Hepatocyte (in vitro differentiated cells): ENCODE results near the gene LYPD5. TPM values are rescaled to one million over a fixed set of nuclear protein-coding genes. Genes with fewer than 3 reads are reported as not detected.
"Not testable (repeated sequence)": the region's sequence is repeated elsewhere in the genome, so short reads cannot be mapped to it uniquely, and the experiment has no call there.

ENCODE experiments used
- DNase-seq: peaks from one replicate; pipeline ENCODE4 v3.0.0-alpha.2; 2016; ENCODE audit warnings: low spot score
- H2AFZ ChIP-seq: fragments of 200-600 bp; sonication (generic); 2 replicates; pipeline ENCODE4 v1.6.0; 2016; ENCODE audit warnings: antibody characterized with exemption, mild to moderate bottlenecking
- H3K27ac ChIP-seq: fragments of 200-600 bp; sonication (generic); 2 replicates; pipeline ENCODE4 v1.5.1; 2016; ENCODE audit warnings: mild to moderate bottlenecking
- H3K27me3 ChIP-seq: fragments of 200-600 bp; sonication (generic); 2 replicates; pipeline ENCODE4 v1.6.1; 2016
- H3K36me3 ChIP-seq: fragments of 200-600 bp; sonication (generic); replicated peaks from 2 replicates; pipeline ENCODE4 v1.5.1; 2016; ENCODE audit warnings: low read depth; ENCODE audit not compliant: insufficient read depth
- H3K4me1 ChIP-seq: fragments of 200-600 bp; sonication (generic); 2 replicates; pipeline ENCODE4 v1.5.1; 2016; ENCODE audit warnings: mild to moderate bottlenecking, moderate library complexity; ENCODE audit not compliant: insufficient read depth
- H3K4me2 ChIP-seq: fragments of 200-600 bp; sonication (generic); 2 replicates; pipeline ENCODE4 v1.6.0; 2016
- H3K4me3 ChIP-seq: fragments of 200-600 bp; sonication (generic); 2 replicates; pipeline ENCODE4 v1.5.1; 2016; ENCODE audit warnings: mild to moderate bottlenecking
- H3K79me2 ChIP-seq: fragments of 200-600 bp; sonication (generic); 2 replicates; pipeline ENCODE4 v1.6.0; 2017; ENCODE audit warnings: mild to moderate bottlenecking
- H3K9me2 ChIP-seq: fragments of 200-600 bp; sonication (generic); replicated peaks from 2 replicates; pipeline ENCODE4 v1.6.0; 2017; ENCODE audit warnings: mild to moderate bottlenecking; ENCODE audit not compliant: insufficient read depth
- H3K9me3 ChIP-seq: fragments of 200-600 bp; sonication (generic); 2 replicates; pipeline ENCODE4 v1.5.1; 2016; ENCODE audit warnings: low read depth, mild to moderate bottlenecking
- H4K20me1 ChIP-seq: fragments of 200-600 bp; sonication (generic); 2 replicates; pipeline ENCODE4 v1.6.0; 2016; ENCODE audit warnings: mild to moderate bottlenecking; ENCODE audit not compliant: insufficient read depth, poor library complexity, severe bottlenecking
- EZH2 ChIP-seq: fragments of 200-600 bp; sonication (generic); IDR thresholded peaks from 2 replicates; pipeline ENCODE4 v1.6.1; 2016; ENCODE audit warnings: antibody characterized with exemption, mild to moderate bottlenecking, borderline replicate concordance
- EZH2phosphoT487 ChIP-seq: fragments of 200-600 bp; sonication (generic); IDR thresholded peaks from one replicate; pipeline ENCODE4 v1.6.1; 2018; ENCODE audit warnings: antibody characterized with exemption, mild to moderate bottlenecking, low read depth, moderate library complexity; ENCODE audit not compliant: unreplicated experiment, severe bottlenecking
- WGBS: methylation state at CpG from one replicate; pipeline ENCODE4 v1.1.6; 2016; ENCODE audit warnings: low lambda C conversion rate; ENCODE audit errors: missing lambda C conversion rate; 5-methylcytosine and 5-hydroxymethylcytosine counted together
- polyA plus RNA-seq: library from polyadenylated mRNA; unstranded; fragments of >200 nt; fragmentation: Nextera tagmentation; extraction: Ambion mirVana; gene quantifications from 2 replicates; pipeline ENCODE4 v1.2.1, GENCODE V29; 2016
- total RNA-seq: library from RNA; depleted of rRNA; stranded (reverse); fragments of >200 nt; gene quantifications from 2 replicates; pipeline ENCODE4 v1.2.3, GENCODE V29; 2014
- TF ChIP-seq, protein P1 (sequence below): fragments of 200-600 bp; sonication (generic); IDR thresholded peaks from 2 replicates; pipeline ENCODE4 v1.5.1; 2016; ENCODE audit warnings: antibody characterized with exemption, mild to moderate bottlenecking; ENCODE audit not compliant: poor library complexity

Gene LYPD5
- total and polyA plus RNA-seq, 2 experiments from 2014 or later, result 1.6 to 1.8 TPM

DNA sequence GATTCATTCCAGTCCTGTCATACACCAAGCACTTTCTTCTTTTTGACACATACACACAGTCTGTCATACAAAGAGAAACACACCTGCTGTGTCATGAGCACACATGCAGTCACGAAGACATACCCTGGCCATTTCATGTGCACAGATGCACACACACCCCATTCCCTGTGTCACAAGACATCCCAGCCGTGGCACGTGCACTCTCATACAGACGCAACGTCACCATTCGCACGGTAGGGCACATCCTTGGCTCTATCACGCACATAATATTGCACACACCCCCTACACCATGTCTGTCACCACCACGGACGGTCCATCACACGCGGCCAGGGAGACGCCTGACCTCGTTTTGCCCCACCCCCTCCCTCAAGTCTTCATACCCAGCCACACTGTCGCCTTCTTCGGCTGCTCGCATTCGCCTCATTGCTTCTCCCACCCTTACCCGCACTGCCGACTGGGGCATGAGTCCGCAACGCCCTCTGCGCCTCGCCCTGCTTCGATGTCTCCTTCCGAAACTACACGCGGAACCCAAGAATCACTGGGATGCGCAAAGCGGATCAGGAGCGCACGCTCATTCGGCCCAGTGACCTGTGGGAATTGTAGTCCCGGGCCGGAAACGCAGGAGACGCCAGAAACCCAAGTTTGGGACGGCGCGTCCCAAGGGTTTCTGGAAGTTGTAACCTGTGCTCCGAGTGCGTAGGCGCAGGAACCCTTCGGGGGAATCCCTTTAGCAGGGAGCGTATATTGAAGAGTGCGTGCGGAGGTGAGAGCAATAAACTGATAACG is 18.0 kb upstream of the LYPD5 start:
- WGBS, result 93% methylated on average over 45 of the region's 48 CpGs
- no peaks in the 10 kb centered on the region for H3K9me2 ChIP-seq
- no peaks in the 10 kb centered on the region for H3K4me1 ChIP-seq
- no peak overlapping the region for H2AFZ ChIP-seq
- no peak overlapping the region for H3K4me2 ChIP-seq
- no peaks in the 10 kb centered on the region for H4K20me1 ChIP-seq
- no peak overlapping the region for H3K4me3 ChIP-seq
- no peak overlapping the region for H3K27ac ChIP-seq
- no peak for TF ChIP-seq EZH2
- TF ChIP-seq, protein P1, sequence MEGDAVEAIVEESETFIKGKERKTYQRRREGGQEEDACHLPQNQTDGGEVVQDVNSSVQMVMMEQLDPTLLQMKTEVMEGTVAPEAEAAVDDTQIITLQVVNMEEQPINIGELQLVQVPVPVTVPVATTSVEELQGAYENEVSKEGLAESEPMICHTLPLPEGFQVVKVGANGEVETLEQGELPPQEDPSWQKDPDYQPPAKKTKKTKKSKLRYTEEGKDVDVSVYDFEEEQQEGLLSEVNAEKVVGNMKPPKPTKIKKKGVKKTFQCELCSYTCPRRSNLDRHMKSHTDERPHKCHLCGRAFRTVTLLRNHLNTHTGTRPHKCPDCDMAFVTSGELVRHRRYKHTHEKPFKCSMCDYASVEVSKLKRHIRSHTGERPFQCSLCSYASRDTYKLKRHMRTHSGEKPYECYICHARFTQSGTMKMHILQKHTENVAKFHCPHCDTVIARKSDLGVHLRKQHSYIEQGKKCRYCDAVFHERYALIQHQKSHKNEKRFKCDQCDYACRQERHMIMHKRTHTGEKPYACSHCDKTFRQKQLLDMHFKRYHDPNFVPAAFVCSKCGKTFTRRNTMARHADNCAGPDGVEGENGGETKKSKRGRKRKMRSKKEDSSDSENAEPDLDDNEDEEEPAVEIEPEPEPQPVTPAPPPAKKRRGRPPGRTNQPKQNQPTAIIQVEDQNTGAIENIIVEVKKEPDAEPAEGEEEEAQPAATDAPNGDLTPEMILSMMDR, result no peak
- no peak for TF ChIP-seq EZH2phosphoT487
- no peak for DNase-seq
- H3K9me3 ChIP-seq, result no peaks in the 10 kb centered on the region
- H3K79me2 ChIP-seq, result no peaks in the 10 kb centered on the region
- no peaks in the 10 kb centered on the region for H3K36me3 ChIP-seq
- no peaks in the 10 kb centered on the region for H3K27me3 ChIP-seq

DNA sequence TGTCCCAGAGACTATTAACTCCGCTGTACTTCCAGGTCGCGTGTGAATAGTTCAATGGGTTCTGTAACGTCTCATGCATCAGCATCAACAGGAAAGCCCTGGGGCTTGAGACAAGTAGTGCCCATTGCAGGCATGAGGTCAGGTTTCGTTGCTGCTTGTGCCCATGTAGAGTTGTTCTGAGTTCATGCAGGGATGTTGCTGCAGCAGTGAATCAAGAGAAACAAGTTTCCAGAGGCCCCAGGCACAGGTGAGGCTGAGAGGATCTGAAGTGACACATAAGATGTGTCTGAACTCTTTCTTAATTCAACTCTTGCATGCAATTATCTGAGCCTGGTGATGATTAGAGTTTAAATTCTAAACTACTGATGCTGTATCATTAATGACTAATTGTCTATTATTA is 16.3 kb upstream of the LYPD5 start:
- Histone ChIP-seq H3K4me2 (no peak overlapping the region), H3K4me1 (no peaks in the 10 kb centered on the region), H4K20me1 (no peaks in the 10 kb centered on the region), H3K79me2 (no peaks in the 10 kb centered on the region), H3K27ac (no peak overlapping the region), H3K9me3 (no peaks in the 10 kb centered on the region), H3K4me3 (no peak overlapping the region), H3K27me3 (no peaks in the 10 kb centered on the region), H2AFZ (no peak overlapping the region), H3K36me3 (no peaks in the 10 kb centered on the region), H3K9me2 (no peaks in the 10 kb centered on the region)
- DNase-seq, result no peak
- TF ChIP-seq, protein P1, result no peak
- TF ChIP-seq EZH2phosphoT487 (no peak), EZH2 (no peak)
- 80% methylated on average over 5 of the region's 5 CpGs for WGBS

GRCh38 chr19:43817454-43817853 is 15.2 kb upstream of the LYPD5 start:
- not testable (repeated sequence) for H3K9me3 ChIP-seq, H3K27me3 ChIP-seq, H3K4me3 ChIP-seq, H3K79me2 ChIP-seq, H2AFZ ChIP-seq, DNase-seq, H3K4me2 ChIP-seq, H3K36me3 ChIP-seq, H3K9me2 ChIP-seq, H4K20me1 ChIP-seq, H3K4me1 ChIP-seq, H3K27ac ChIP-seq
- 76% methylated on average over 1 of the region's 1 CpG for WGBS

DNA sequence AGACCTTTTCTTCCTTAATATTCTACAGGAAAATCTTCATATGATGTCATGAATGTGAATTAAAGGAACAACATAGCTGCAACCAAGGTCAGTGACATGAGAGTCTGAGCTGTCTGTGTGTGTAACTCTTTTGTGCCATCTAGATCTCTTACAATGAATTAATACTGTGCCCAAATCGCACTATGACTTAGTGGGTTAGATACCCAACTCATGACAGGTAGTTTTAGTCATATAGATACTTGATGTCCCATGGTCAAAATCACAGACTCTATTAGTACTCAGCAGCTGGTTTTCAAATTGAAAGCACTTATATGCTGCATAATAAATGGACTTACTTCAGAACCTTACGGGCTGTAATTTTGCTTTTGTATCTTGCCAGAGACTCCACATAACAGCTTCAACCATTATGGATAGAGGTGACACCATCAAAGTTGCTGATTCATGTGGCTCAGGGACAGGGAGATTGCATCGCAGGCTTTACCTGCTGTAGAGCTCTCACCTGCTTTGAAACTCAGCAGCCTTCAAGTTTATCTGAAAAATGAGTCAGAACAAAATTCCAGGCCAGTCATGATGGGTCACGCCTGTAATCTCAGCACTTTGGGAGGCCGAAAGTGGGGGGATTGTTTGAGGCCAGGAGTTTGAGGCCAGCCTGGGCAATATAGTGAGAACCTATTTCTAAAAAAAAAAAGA is 12.6 kb upstream of the LYPD5 start:
- Histone ChIP-seq H4K20me1 (no peaks in the 10 kb centered on the region), H3K4me3 (no peak overlapping the region), H3K79me2 (no peaks in the 10 kb centered on the region), H3K4me1 (no peaks in the 10 kb centered on the region), H3K9me3 (no peaks in the 10 kb centered on the region), H2AFZ (no peak overlapping the region), H3K4me2 (no peak overlapping the region), H3K9me2 (no peaks in the 10 kb centered on the region), H3K36me3 (no peaks in the 10 kb centered on the region), H3K27me3 (no peaks in the 10 kb centered on the region), H3K27ac (no peak overlapping the region)
- no peak for DNase-seq
- TF ChIP-seq EZH2, result no peak
- TF ChIP-seq, protein P1, result no peak
- no peak for TF ChIP-seq EZH2phosphoT487
- 80% methylated on average over 5 of the region's 5 CpGs for WGBS
